Colonic mucosa (tissue), 4 donors: ENCODE data around the gene DDT. TPM values are rescaled to one million over a fixed set of nuclear protein-coding genes. Genes with fewer than 3 reads are reported as not detected.
"Not testable (repeated sequence)": the region's sequence is repeated elsewhere in the genome, so short reads cannot be mapped to it uniquely, and the experiment has no call there.

Experiments used
- DNase-seq: peaks from one replicate; pipeline ENCODE4 v3.0.0-alpha.2; 2020
- H3K27ac ChIP-seq: fragments of 200-600 bp; one replicate; pipeline ENCODE4 v1.8.0; 2021
- H3K27me3 ChIP-seq: fragments of 200-600 bp; one replicate; pipeline ENCODE4 v1.8.0; 2021
- H3K36me3 ChIP-seq: fragments of 200-600 bp; one replicate; pipeline ENCODE4 v1.8.0; 2021
- H3K4me1 ChIP-seq: fragments of 200-600 bp; one replicate; pipeline ENCODE4 v1.8.0; 2021; ENCODE audit warnings: mild to moderate bottlenecking
- H3K4me3 ChIP-seq: fragments of 200-600 bp; one replicate; pipeline ENCODE4 v1.8.0; 2021
- H3K9ac ChIP-seq, 2 donors: one replicate each; pipeline ENCODE4 v1.7.0; 2013; ENCODE audit warnings: control low read depth in 2 of 2, low read depth in 2 of 2, low read length in 2 of 2
- H3K9me3 ChIP-seq: fragments of 200-600 bp; one replicate; pipeline ENCODE4 v1.8.0; 2021
- intact Hi-C: fragments of 100-400 bp; cut with DNase I; formaldehyde crosslinking; loops from one replicate; pipeline ENCODE4 v1.14.1; 2022
- total RNA-seq, 2 donors: library from RNA; stranded (reverse); fragmentation: NEBNext Ultra II Directional in 1 of 2; extraction: Animal tissue kit (Norgen Biotek cat#: 25700) in 1 of 2; gene quantifications; one replicate each; pipeline ENCODE4 v1.2.1, GENCODE V29; 2021
- TF ChIP-seq, protein P1 (sequence below): fragments of 200-600 bp; IDR thresholded peaks from one replicate; pipeline ENCODE4 v1.8.0; 2022; ENCODE audit warnings: antibody characterized with exemption, mild to moderate bottlenecking
- donor health status: healthy.
- donor health status: DM: no; HTN: no; CAD: no.
- donor health status: DM: no; HTN: no; CAD: no.

The DDT gene
- total RNA-seq, 2 donors from 2014 or later = 291 to 328 TPM

- intact Hi-C loops, H3K27me3 ChIP-seq, H3K4me3 ChIP-seq, H3K36me3 ChIP-seq, H3K4me1 ChIP-seq, H3K27ac ChIP-seq, H3K9me3 ChIP-seq, DNase-seq, H3K9ac ChIP-seq: not testable (repeated sequence)
Measured at GRCh38 chr22:23949764-23950163, 24.5 kb downstream of the DDT start.

DNA sequence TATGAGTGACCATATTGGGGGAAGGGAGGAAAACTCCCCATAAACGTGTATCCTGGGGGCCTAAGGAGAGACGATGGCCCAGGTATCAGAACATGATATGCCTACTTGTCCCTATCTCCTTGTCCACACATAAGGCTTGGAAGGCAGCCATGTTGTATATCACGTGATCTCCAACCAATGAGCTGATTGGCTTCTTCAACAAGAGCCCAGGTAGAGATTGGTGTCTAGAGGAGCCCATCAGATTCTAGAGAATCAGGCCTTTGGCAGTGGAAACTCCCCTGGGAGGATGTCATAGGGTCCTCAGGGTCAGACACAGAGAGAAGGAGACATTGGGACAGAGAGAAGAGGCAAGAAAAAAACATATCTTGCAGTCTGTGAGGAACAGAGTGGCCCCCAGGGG, 26.9 kb downstream of the DDT start:
- DNase-seq, H3K27me3 ChIP-seq, H3K27ac ChIP-seq, H3K4me1 ChIP-seq, H3K9ac ChIP-seq, intact Hi-C loops, H3K36me3 ChIP-seq, H3K9me3 ChIP-seq, H3K4me3 ChIP-seq: not testable (repeated sequence)

DNA sequence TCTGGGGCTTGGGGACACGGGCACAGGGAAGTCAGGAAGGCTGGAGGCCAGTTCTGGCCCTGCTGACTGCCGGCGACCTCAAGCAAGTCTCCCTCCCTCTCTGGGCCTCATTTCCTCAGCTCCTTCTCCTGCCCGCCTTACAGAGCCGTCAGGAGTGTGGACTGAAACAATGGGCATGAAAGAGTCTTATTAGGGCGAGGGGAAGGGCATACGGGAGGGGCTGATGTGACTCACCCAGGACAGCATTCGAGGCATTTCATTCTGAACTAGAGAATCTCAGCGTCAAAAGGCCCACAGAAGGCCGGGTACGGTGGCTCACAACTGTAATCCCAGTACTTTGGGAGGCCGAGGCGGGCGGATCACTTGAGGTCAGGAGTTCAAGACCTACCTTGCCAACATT, 34.1 kb downstream of the DDT start:
- H3K27me3 ChIP-seq, H3K4me1 ChIP-seq, H3K9me3 ChIP-seq, H3K9ac ChIP-seq, intact Hi-C loops, H3K36me3 ChIP-seq, H3K27ac ChIP-seq, H3K4me3 ChIP-seq, DNase-seq: not testable (repeated sequence)

- intact Hi-C loops = no loop called here
- Histone ChIP-seq H3K9ac (no peak overlapping the region), H3K27ac (no peak overlapping the region), H3K36me3 (no peaks in the 10 kb centered on the region), H3K4me1 (no peaks in the 10 kb centered on the region), H3K9me3 (no peaks in the 10 kb centered on the region), H3K4me3 (no peak overlapping the region), H3K27me3 (no peaks in the 10 kb centered on the region)
- no peak for DNase-seq
- TF ChIP-seq, protein P1, sequence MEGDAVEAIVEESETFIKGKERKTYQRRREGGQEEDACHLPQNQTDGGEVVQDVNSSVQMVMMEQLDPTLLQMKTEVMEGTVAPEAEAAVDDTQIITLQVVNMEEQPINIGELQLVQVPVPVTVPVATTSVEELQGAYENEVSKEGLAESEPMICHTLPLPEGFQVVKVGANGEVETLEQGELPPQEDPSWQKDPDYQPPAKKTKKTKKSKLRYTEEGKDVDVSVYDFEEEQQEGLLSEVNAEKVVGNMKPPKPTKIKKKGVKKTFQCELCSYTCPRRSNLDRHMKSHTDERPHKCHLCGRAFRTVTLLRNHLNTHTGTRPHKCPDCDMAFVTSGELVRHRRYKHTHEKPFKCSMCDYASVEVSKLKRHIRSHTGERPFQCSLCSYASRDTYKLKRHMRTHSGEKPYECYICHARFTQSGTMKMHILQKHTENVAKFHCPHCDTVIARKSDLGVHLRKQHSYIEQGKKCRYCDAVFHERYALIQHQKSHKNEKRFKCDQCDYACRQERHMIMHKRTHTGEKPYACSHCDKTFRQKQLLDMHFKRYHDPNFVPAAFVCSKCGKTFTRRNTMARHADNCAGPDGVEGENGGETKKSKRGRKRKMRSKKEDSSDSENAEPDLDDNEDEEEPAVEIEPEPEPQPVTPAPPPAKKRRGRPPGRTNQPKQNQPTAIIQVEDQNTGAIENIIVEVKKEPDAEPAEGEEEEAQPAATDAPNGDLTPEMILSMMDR = no peak
Measured at GRCh38 chr22:23939017-23939357, 35.3 kb downstream of the DDT start.

DNA sequence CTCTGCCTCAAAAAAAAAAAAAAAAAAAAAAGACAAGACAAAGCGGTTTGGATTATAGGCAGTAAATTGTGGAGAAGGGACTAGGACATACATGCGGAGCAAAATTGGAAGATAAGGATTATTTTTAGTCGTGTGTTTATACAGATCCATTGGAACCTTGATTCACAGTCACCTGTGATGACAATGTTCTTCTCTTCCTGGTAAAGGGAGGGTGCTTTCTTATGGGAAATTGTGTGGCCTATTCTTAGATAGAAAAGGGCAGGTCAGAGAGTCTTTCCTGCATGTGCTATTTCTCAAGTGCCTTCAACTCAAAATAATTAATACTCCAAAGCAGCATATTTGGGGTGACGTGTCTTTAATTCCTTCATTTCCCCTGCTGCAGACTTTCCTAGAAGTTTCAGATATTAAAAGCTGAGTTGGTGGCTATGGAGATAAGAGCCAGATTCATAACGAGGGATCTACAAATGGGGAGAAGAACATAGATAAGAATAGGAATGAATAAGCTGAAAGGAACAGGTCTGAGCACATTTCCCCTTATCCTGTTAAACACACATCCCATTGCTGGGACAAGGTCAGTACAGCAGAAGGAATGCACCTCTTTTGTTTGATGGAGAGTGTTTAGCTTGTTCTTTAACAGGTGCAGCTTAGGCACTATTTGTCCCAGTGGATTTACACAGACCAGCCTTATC, 35.8 kb downstream of the DDT start:
- Histone ChIP-seq H3K9ac (no peak overlapping the region), H3K27ac (no peak overlapping the region), H3K9me3 (no peaks in the 10 kb centered on the region), H3K4me3 (no peak overlapping the region), H3K4me1 (no peaks in the 10 kb centered on the region), H3K36me3 (no peaks in the 10 kb centered on the region), H3K27me3 (no peaks in the 10 kb centered on the region)
- DNase-seq = no peak
- intact Hi-C loops = no loop called here
- TF ChIP-seq, protein P1 = no peak

DNA sequence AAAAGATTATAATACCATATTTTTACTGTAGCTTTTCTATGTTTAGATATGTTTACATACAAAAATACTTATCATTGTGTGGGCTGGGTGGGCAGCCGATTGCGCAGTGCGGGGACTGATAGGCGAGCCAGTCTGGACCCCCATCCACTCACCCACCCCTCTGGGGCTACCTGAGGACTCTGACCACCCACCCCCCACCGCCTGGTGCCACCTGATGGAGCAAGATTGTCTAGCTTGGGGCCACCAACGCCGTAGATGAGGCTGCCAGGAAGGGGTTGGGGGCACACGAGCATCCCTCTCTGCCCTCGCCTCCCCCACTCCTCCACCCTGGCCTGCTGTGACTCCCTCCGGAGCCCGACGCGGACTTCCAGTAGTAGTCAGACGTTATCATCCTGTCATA, 47.7 kb downstream of the DDT start:
- intact Hi-C loops = no loop called here
- Histone ChIP-seq H3K4me1 (no peaks in the 10 kb centered on the region), H3K27ac (no peak overlapping the region), H3K36me3 (no peaks in the 10 kb centered on the region), H3K9me3 (no peaks in the 10 kb centered on the region), H3K4me3 (no peak overlapping the region), H3K9ac (no peak overlapping the region), H3K27me3 (no peaks in the 10 kb centered on the region)
- no peak for DNase-seq
- TF ChIP-seq, protein P1 = no peak

DNA sequence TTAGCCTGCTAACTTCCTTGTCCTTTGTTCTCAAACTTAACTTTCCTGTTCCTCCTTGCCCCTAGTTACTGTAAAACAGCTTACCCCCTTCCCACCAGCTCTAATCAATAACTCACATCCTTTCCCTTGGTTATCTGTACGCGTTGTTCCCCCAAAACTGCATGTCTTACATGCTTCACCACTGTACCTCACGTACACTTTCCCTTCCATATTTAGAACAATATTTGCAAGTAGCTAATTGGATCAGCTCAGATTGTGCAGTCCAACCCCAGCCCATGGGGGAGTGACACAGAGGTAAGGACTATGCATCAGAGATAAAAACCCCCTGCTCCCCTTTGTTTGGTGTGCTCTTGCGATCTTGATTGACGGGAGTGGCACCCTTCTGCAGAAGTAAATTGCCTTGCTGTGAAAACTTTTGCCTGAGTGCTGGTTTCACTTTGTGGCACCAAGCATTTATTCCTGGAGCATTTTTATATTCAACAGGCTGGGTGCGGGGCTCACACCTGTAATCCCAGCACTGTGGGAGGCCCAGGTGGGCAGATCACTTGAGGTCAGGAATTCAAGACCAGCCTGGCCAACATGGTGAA, 49.1 kb downstream of the DDT start:
- DNase-seq = no peak
- Histone ChIP-seq H3K36me3 (no peaks in the 10 kb centered on the region), H3K9ac (no peak overlapping the region)

More for the DNA sequence above, 49.1 kb downstream of the DDT start:
- H3K4me3 ChIP-seq = no peak overlapping the region
- H3K27me3 ChIP-seq = no peaks in the 10 kb centered on the region
- no peak overlapping the region for H3K27ac ChIP-seq
- intact Hi-C loops = no loop called here
- H3K4me1 ChIP-seq = no peaks in the 10 kb centered on the region
- H3K9me3 ChIP-seq = no peaks in the 10 kb centered on the region
- TF ChIP-seq, protein P1 = no peak
